Suppressor macrophage treated with lipopolysaccharide for 4 hours (primary cell): ENCODE measurements around the gene TTC22.
"Not testable (repeated sequence)": the region's sequence is repeated elsewhere in the genome, so short reads cannot be mapped to it uniquely, and the experiment has no call there.

Source experiments
- DNase-seq: peaks from one replicate; pipeline ENCODE4 v3.0.0-alpha.2; 2020

Gene TTC22

DNA sequence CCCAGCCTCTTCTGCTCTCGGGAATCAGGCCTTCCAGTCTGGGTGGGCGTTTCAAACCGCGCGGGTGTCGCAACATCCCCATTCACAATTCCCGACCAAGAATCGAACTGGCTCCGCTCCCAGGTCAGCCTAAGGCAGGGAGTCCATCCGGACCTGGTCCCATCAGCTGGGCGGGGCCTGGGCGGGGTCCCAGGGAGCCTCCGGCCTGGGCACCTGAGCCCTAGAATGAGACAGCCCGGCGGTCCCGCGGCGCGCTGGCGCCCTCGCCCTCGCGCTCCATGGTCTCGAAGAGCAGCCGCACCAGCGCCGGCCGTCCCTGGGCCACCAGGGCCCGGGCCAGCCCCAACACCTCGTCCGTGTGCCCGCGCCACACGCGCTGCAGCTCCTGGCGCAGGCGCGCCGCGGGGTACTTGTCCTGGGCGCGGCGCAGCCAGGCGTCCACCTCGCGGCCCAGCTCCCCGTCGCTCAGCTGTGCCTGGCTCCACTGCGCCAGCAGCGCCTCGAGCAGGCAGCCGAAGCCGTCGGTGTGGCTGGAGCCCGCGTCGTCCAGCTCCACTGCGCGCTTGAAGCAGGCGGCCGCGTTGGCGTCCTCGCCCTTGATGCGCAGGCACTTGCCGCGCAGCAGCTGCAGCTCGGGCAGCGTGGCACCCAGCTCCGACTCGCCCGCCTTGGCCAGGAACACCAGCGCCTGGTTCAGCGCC is 19.9 kb downstream of the TTC22 start:
- no peak for DNase-seq

DNA sequence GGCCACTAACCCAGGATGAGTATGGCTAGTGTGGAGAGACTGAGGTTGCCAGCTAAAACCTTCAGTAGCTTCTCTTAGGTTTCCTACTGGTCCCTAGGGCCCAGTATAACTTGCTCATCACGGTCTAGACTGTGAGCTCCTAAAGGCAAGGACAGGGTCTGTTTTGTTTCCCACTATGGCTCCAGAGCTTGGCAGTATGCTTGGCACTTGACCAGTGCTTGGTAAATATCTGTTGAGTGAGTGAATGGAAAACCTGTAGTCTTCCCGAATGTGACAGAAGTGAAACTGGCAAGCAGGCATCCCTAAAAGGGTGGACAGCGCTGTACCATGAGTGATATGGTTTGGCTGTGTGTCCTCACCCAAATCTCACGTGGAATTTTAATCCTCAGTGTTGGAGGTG is 23.7 kb downstream of the TTC22 start:
- DNase-seq, result no peak

DNA sequence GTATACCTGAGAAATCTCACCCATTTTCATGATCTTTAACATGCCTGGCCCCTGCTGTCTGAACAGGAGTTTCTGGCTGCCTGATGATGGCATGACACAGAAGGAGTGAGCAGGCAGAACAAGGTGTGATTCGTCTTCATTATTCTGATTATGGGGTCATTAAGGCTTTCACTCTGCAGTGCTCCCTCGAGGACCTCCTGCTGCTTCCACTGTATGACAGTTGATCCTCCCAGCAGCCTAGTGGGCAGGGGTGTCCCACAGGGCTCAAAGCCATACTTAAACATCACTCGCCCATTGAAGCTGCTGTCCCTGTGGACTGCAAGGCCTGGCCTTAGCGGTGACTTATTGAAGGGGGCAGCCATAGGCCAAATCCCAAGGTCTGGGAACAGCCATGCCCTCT is 24.1 kb downstream of the TTC22 start:
- DNase-seq, result no peak

DNA sequence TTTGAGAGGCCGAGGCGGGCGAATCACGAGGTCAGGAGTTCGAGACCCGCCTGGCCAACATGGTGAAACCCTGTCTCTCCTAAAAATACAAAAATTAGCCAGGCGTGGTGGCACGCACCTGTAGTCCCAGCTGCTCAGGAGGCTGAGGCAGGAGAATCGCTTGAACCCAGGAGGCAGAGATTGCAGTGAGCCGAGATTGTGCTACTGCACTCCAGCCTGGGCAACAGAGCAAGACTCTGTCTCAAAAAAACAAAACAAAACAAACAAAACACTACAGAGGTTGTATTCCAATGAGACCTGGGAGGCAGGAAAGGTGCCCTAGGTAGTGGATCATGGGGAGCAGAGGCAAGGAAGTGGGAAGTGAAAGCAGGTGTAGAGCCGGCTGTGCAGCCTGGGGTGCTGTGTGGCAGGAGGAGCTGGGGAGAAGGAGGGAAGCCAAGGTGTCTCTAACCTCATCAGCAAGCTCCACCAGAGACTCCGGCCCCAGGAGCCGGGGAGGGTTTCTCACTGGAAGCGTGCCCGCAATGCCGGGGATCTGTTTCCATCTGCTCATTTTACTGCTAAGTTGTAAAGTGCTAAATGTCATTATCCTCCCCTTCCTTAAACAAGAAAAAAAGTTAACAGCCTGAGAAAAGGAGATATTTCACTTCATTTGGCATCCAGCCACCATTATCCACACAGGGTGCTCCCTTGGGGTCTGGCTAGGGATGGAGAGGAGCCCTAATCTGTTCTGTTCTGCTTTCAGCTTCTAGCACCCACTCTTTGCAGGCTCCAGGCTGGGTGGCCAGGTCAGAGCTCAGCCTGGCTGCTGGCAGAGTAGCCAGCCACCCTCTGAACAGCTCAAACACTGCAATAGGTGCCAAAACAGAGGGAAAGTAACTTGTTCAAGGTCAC is 25.0 kb downstream of the TTC22 start:
- not testable (repeated sequence) for DNase-seq

DNA sequence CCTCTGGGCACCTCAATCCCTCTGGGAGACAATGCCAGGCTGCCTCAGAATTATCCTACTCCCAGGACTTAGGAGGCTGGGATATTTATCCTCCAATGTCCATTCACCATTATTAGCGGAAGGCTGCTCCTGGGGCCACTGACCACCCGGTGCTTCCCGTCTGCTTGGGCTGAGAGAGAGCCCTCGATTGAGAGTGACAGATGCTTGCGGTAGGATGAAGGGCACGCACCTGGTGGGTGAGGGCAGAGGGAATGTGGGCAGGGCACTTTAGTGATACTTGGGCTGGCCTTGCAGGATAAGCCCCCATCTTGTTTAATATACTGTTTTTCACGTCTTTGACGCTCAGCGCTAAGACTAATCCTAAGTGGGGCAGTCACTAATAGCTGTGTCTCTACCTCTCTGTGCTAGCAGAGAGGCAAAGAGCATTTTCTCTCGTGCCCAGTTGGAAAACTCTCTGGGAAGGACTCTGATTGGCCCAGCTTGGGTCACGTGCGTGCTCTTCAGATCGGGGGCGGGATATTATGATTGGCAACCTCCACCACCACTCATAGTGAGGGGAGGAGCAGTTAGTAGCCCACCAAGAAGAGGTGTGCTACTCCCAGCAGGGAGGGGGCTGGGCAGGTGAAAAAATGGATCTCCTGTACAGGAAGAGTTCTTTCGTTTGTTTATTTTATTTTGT is 26.2 kb downstream of the TTC22 start:
- DNase-seq, result no peak

DNA sequence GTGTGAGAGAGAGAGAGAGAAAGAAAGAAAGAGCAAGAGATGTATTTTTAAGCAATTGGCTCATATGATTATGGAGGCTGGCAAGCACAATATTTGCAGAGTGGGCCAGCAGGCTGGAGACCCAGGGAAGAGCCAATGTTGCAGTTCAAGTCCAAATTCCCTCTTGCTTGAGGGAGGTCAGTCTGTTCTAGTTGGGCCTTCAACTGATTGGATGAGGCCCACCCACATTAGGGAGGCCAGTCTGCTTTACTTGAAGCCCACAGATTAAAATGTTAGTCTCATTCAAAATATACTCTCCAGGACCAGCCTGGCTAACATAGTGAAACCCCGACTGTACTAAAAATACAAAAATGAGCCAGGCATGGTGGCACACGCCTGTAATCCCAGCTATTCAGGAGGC is 28.2 kb downstream of the TTC22 start:
- DNase-seq, result no peak

DNA sequence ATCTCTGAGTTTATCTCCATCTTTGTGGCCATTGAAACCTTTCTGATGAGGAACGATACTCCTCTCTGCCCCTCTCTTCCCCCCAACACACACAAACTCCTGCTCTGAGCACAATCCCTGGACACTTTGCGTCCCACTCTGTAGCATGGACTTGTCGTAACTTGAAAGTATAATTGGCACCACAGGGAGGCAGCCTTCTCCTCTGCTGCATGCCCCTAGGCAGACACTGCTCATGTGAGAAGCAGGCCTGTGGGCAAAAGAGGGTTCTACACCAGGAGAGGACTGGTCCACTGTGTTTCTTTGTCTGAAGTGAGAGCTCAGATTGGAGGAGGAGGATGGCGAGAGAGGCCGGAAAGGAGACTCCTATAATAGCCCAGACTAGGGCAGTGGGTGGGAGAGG is 33.0 kb downstream of the TTC22 start:
- no peak for DNase-seq

DNA sequence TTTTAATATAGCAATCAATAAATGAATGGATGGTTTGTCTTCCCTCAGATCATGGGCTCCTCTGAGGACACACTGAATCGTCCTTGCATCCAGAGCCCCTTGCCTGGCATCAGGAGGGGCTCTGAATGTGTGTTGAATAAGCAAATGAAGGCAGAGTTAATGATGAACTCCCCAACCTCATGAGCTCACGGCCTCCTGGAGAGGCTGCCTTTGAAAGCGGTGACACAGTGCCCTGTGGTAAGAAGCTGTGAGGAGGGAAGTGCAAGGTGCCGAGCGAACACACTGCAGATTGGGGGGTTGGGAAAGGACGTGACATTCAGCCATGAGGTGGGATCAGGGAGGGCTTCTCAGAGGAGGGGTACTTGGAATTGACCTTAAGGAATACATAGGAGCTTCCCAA is 33.6 kb downstream of the TTC22 start:
- no peak for DNase-seq

DNA sequence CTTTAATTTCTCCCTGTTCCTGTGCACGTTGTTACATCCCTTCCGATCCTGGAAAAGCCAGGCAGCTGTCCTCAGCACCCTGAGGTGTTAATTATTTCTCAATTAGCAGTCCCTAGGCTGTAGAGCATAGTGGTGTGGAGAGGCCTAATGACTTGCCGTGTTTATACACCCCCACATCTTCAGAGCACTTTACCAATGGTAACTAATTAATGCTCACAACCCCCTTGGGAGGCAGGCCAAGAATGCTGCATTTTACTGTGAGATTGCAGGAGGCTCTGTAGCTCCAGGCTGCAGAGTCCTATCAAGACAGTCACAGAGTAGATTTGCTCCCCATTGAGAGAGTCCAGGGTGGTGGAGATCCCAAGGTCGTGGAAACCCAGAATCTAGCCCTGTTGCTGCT is 34.4 kb downstream of the TTC22 start:
- no peak for DNase-seq

DNA sequence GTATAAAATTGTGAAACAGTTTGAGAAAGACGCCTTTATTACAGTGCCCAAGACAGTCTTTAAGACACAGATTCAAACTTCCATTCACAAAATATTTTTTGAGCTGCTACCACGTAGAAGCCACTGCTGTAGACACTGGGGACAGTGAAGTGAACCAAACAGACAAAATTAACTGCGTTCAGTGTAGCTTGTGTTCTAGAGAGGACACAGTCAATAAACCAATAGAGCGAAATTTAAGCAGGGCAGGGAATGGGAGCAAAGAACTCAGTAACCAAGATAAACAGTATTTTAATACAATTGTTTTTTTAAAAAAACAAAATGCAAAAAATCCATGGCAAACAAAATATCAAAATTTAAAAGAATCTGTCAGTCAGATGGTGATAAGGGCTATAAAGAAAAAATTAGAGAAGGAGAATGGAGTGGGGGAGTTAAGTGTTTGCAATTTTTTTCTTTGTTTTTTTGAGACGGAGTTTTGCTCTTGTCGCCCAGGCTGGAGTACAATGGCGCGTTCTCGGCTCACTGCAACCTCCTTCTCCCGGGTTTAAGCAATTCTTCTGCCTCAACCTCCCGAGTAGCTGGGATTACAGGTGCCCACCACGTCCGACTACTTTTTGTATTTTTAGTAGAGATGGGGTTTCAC is 36.1 kb downstream of the TTC22 start:
- no peak for DNase-seq

DNA sequence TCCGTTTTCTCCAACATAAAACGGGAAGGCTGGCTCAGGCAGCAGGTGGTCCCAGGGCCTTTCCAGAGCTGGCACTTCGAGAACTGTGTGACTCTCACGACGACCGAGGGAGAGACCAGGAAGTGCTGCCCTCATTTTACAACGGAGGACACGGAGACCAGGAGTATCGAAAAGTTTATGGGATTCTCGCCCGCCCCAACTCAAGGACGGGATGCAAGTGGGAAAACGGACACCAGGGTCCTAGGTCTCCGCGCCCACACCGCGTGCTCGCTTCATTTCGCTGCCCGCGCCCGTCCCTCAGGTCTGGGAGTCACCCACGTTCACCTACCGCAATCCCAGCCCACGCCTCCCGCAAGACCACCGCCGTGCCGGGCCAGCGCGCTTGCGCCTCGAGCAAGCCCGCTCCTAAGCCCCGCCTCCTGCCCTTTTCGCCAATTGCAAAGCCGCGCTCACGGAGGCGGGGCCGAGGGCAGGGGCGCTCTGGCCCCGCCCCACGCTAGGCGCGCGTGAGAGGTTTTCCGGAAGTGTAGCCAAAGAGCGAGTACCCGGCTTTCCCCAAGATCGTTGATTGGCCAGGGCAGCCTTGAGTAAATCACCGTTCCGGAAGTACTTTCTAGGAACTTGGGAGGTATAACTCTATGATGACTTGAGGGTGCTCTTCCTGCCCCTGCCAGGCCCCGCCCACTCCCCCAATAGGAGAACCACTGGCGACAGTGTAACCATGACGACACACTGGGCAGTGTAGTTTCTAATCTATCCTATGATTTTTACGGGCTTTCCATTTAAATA is 36.8 kb downstream of the TTC22 start, which contains the start of gene PARS2:
Gene PARS2 (minus strand): TSS at position 391 of the 789 bp plus-strand sequence. CDS start 5,362 bp downstream, outside the sequence.
- DNase-seq, result peak; percentile 100

DNA sequence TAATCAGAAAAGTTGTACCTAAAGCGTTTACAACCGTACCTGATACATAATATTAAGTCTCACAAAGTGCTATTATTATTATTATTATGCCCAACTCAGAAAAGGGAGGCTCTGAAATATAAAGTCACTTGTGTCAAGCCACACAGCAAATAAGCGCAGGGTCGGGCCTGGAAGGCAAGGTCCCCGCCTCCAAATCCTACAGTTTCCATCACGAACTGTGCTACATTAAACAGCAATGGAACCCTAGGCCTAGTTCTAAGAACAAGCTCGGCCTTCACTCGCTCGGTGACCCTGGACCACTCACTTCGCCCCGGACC is 37.3 kb downstream of the TTC22 start:
- DNase-seq, result peak; percentile 12

DNA sequence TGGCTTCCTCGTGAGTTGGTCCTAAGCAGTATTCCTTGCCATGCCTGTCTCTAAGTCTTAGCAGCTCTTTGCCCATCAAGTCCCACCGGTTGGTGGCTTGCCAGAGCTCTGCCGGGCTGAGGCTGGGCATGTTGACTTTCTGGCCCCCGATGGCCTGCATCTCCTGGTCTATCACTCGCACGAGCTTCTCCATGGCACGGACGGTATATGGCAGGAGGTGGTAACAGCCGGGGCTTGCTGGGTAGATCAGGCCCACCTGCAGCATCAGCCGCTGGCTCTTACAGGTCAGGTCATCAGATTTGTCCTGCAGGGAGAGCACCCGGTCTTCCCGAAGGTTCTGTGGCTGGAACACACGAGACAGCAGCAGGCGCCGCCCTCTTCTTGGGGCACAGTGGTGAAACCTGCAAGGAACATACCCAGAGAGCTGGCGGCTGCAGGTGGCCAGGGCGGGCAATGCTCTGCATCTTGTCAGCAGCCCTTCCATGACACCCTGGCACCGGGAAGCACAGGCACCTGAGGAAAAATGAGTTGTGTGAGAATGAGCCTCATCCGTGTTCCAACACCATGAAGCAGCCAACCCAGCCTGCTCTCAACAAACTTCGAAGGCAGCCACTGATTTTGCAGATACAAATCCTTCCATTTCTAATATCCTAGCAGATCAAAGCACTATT is 42.3 kb downstream of the TTC22 start:
- DNase-seq, result no peak

DNA sequence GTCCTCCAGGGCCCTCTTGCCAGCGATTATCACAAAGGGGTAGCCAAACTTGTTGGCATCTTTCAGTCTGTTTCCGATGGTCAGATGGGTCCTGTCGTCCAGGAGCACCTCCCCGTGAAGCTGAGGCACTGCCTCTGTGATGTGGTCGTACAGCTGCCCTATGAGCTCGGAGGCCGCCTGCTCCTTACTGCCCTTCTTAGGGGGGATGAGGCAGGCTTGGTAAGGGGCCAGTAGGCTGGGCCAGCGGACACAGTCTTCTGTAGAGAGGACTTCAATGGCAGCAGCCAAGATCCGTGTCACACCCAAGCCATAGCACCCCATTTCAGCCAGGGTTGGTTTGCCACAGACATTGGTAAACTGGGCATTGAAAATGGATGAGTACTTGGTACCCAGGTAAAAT is 43.3 kb downstream of the TTC22 start:
- DNase-seq, result no peak

DNA sequence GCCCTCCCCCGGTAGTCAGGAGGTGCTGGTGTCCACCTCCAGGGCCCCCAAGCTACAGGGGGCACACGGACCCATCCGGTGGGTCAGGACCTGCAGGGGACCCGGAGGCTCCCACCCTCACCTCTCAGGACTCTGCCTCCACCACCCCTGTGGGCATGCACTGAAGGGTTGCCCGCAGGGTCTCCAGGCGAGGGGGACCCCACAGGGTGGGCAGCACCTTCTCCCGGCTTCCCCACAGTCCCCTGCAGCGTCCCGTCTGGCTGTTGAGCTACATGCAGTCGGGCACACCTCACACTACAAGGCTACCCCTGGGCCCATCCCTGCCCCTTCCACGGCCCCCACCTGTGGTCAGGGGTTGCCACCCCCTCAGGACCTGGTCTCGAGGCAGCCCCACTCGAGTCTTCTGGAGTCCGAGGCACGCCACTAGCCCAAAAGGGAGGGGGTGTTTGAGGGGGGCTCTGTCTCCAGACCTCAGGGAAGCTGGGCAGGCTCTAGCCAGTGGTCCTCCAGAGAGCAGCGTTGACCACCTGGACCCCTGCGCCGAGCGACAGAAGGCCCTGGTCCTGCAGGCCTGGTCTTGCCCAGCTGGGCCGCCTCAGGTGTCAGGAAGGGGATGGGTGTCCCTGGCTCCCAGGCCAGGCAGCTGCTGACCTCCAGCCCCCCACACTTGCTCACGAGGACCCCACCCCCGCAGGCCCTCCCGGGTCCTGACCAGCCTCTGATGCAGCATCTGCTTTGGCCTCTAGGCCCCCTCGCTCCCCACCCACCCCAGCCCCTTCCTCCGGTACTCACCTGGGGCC is 46.4 kb downstream of the TTC22 start:
- no peak for DNase-seq

DNA sequence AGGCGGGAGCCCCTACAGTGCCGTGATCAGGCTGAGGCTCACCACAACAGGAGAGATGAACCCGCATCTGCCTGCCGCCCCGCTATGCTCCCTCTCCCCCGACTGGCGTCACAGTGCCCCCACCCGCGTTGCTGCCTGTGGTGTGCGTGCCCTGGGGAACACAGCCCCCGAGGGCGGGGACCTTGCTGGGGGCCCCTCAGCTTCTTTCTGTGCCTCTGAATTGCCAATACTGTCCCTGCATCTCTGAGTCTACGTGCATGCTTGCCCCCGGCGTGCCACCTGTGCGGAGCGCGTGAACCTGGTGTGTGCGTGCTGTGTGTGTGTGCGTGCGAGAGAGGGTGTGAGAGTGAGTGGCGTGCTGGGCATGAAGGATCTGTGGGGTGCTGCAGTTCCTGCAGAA is 47.1 kb downstream of the TTC22 start:
- DNase-seq, result no peak

DNA sequence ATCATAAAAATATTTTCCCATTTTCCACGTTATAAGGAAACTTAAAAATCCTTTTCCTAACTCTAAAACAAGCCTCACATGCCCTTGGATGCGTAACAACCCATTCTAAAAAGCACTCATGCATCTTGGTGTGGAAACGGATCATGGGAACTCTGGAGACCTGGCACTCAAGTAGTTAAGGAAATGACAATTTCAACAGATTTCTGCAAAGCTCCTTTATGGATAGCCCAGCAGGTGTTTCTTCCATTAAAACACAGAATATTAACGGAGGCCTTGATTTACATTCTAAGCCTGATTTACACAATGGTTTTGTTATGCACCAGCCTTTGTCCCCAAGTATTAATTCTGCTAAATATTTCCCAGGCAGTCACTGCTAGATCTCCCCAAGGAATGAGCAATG is 49.7 kb downstream of the TTC22 start:
- DNase-seq, result no peak

DNA sequence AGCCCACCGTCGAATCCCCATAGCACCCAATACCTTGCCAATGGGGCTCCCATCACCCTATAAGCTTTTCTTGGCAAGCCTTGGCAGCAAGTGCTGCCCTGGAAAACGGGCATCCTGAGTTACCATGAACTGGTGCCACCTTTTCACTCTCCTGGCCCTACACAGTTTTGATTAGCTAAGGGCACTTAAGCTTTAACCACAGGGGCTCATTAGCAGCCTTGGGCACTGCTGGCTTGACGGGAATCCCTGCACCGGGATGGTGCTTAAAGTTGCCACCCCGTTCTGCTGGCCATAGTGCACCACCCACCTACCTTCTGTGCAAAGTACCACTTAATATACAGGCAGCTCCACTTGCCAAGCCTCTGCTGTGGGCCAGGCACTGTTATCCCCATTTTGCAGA is 50.5 kb downstream of the TTC22 start:
- no peak for DNase-seq

DNA sequence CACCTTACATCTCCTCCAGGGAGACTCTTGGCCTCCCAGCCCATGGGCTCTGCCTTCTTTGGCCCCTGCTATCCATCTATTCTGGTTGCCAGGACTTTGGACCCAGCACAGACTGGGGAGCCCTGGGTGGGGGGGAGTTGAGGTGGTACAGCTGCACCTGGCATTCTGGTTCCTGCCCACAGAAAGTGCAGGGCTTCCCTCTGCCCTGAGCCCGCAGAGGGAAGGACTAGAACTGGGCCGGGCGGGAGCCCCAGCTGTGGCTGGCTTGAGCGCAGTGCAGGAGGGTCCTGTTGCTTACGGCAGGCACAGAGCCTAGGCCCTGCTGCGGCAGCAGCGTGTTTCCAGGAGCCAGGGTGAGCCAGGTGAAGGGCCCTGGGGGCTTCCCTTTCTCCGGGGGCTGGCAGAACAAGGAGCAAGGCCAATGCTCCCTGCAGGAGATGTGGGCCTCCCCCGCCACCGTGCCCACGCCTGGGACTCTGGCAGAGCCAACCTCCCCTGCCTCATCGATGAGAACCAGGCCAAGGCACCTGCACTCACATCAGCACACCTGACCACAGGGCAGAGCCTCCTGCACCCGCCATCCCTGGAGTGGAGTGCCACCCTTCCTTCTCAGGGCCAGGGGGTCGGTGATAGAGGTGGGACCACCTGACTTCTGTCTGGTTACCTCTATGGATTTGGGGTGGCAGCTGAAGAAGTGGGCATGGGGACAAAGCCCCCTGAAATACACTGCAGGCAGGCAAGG is 52.9 kb downstream of the TTC22 start:
- no peak for DNase-seq

DNA sequence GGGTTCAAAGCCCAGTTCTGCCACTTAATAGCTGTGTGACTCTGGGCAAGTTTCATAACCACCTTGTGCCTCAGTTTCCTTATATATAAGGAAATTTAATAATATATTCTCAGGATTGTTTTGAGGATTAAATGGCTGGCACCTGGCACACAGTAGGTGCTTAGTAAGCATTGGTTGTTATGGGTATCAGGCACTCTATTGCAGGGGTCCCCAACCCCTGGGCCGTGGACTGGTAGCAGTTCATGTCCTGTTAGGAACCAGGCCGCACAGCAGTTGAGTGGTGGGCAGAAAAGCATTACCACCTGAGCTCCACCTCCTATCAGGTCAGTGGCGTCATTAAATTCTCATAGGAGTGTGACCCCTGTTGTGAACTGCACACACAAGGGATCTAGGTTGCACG is 55.3 kb downstream of the TTC22 start:
- DNase-seq, result no peak
